NCI-H748 (cell line): Measurements from ENCODE around the gene MAGI2.

Experiments used
- DNase-seq: peaks from one replicate; lab custom pipeline; 2025; ENCODE audit not compliant: unreplicated experiment; lab: John Stamatoyannopoulos, UW

Gene MAGI2

GRCh38 chr7:78842068-78842467 is 611.4 kb downstream of the MAGI2 start:
- no peak for DNase-seq

GRCh38 chr7:78835897-78836296 is 617.6 kb downstream of the MAGI2 start:
- no peak for DNase-seq

GRCh38 chr7:78828317-78828716 is 625.1 kb downstream of the MAGI2 start:
- DNase-seq, result no peak

- no peak for DNase-seq
These were observed 649.9 kb downstream of the MAGI2 start for GRCh38 chr7:78803501-78804127.

- DNase-seq, result no peak
These were observed 659.4 kb downstream of the MAGI2 start for GRCh38 chr7:78794101-78794500.

GRCh38 chr7:78792624-78793023 is 660.8 kb downstream of the MAGI2 start:
- no peak for DNase-seq

GRCh38 chr7:78792006-78792405 is 661.5 kb downstream of the MAGI2 start:
- no peak for DNase-seq

GRCh38 chr7:78788464-78788863 is 665.0 kb downstream of the MAGI2 start:
- DNase-seq, result no peak

- DNase-seq, result no peak
These were observed 665.6 kb downstream of the MAGI2 start for GRCh38 chr7:78787854-78788253.

- no peak for DNase-seq
These were observed 667.4 kb downstream of the MAGI2 start for GRCh38 chr7:78786055-78786454.

GRCh38 chr7:78783179-78783962 is 670.1 kb downstream of the MAGI2 start:
- DNase-seq, result no peak

- no peak for DNase-seq
These were observed 672.9 kb downstream of the MAGI2 start for GRCh38 chr7:78780560-78780959.

GRCh38 chr7:78779788-78780187 is 673.7 kb downstream of the MAGI2 start:
- no peak for DNase-seq

GRCh38 chr7:78777829-78778228 is 675.6 kb downstream of the MAGI2 start:
- DNase-seq, result no peak

GRCh38 chr7:78770422-78771410 is 682.8 kb downstream of the MAGI2 start:
- peak; percentile 59 for DNase-seq

GRCh38 chr7:78769481-78770101 is 683.9 kb downstream of the MAGI2 start:
- peak; percentile 54 for DNase-seq

GRCh38 chr7:78768859-78769258 is 684.6 kb downstream of the MAGI2 start:
- peak; percentile 43 for DNase-seq

- DNase-seq, result no peak
These were observed 687.3 kb downstream of the MAGI2 start for GRCh38 chr7:78765943-78766729.

GRCh38 chr7:78764571-78764970 is 688.9 kb downstream of the MAGI2 start:
- no peak for DNase-seq

- no peak for DNase-seq
These were observed 690.8 kb downstream of the MAGI2 start for GRCh38 chr7:78762625-78763024.
